GM12872 (cell line): ENCODE results near the gene METTL16.

ENCODE experiments used
- CTCF ChIP-seq: IDR thresholded peaks from 3 replicates; pipeline ENCODE4 v1.5.1; 2011; ENCODE audit warnings: low read depth, mild to moderate bottlenecking, low read length, moderate library complexity; ENCODE audit not compliant: insufficient read depth

The METTL16 gene

GRCh38 chr17:2452216-2452750 lies 59.4 kb downstream of the METTL16 start:
- TF ChIP-seq CTCF: no peak

- no peak for TF ChIP-seq CTCF
Observed at GRCh38 chr17:2450016-2450650, 61.6 kb downstream of the METTL16 start.

GRCh38 chr17:2449486-2449885 lies 62.2 kb downstream of the METTL16 start:
- TF ChIP-seq CTCF: no peak

GRCh38 chr17:2445638-2446037 lies 66.0 kb downstream of the METTL16 start:
- TF ChIP-seq CTCF: no peak

- no peak for TF ChIP-seq CTCF
Observed at GRCh38 chr17:2444382-2444781, 67.3 kb downstream of the METTL16 start.

- TF ChIP-seq CTCF: no peak
Observed at GRCh38 chr17:2442166-2442565, 69.5 kb downstream of the METTL16 start.

- TF ChIP-seq CTCF: no peak
Observed at GRCh38 chr17:2440930-2441329, 70.8 kb downstream of the METTL16 start.

GRCh38 chr17:2438823-2439222 lies 72.9 kb downstream of the METTL16 start:
- TF ChIP-seq CTCF: no peak
